ENCODE measurements around the gene EPO. TPM values are rescaled to one million over a fixed set of nuclear protein-coding genes. Genes with fewer than 3 reads are reported as not detected.
"Not testable (repeated sequence)": the region's sequence is repeated elsewhere in the genome, so short reads cannot be mapped to it uniquely, and the experiment has no call there.

Gene EPO
- total RNA-seq, 1 donor from 2014 or later: not detected

DNA sequence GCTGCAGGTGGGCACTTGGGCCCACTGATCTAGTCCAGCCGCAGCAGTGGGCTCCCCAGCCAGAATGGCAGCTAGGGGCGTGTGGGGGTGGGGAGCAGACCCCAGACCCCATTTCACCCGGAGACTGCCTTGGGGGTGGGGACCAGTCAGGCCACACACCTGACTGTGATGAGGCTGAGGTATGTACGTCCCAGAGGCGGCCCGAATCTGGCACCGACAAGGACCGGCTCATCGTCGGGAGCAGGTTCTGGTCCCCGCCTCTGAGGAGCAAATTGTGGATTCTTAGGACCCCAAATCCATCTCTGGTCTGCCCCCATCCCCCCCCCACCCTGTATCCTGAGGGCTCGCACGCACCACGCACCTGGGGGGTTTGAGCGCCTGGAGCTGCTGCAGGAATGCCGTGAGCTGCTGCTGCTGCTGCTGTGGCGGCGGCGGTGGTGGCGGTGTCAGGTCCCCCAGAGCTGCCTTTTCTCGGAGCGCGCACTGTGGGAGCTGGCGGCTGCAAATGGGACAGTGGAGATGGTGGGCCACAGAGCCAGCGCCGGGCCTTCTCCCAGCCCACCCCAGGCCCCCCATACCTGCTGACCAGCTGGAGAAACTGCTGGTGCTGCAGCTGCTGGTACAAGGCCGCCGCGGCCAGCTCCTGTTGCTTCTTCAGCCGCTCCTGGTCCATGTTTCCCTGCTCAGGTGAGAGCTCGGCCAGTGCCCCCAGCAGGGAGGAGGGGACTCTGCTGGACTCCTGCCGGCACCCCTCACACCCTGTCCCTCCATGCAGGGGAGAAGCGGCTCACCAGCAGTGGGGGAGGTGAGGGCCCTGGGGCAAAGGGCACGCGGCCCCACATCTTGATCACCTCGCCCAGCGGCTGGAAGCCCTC lies 36.4 kb upstream of the EPO start:
- no peak for ATAC-seq

DNA sequence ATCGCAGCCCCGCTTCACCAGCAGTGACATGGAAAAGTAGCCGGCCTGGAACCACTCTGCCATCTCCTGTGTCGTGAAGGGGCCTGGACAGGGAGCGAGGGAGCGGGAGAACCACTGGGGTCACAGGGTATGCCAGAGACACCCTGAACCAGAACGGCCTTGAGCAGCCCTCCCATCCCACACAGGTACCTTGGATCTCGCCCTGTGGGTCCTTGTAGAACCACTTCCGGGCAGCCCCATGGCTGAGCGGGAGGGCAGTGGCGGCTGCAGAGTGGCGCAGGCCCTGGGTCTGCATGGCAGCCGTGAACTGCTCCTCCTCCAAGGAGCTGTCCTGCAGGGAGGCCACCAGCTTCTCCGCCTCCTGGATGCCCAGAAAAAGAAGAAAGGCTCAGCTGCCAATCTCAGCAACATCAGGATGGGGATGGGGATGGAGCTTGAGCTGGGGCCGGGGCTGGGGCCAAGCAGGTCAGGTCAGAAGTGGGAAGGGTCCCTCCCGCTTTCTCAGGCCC lies 35.7 kb upstream of the EPO start:
- no peak for ATAC-seq

DNA sequence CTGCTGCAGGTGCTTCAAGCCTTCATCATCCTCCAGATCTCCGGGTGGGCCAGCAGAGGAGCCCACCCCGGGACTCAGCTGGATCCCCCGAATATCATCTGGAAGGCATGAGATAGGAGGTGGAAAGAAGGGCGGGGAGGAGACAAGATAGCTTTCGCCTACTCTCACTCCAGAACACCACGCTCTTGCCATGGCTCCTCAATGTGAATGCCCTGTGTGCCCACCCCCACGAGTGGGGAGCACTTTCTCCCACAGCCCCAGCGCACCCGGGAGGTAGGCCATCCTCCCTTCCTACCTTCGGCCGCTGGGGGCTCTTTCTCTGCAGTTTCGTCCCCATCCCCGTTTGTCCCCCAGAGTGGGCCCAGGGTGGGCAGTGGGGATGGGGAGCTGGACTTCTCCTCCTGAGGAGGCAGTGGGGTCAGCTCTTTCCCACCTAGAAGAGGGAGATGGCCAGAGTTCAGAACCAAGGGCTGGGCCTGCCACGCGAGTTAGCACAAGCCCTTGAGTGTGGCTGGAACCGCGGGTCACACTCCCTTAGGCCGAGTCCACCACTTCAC lies 35.1 kb upstream of the EPO start:
- ATAC-seq: no peak

DNA sequence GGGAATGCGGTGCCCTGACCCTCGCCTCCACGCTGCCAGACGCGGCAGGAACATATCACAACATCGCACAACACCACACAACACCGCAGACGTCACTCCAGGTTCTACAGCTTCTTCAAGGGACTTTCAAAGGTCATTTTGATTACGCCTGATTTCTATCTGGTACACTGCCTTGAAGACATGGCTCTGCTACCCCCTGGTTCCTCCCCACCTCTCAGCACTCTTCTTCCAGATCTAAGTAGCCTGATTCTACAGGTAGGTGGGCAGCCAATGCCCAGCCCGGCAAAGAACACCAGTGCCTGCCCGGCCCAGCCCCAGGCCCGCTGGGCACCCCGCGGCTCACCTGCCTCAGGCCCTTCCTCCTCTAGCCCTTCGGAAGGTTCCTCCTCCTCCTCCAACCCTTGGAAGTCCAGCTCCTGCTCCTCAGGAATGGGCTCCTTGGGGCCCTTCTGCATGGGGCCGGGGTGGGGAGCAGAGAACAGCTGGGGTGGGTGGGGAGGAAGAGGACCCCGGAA lies 34.6 kb upstream of the EPO start:
- ATAC-seq: no peak

DNA sequence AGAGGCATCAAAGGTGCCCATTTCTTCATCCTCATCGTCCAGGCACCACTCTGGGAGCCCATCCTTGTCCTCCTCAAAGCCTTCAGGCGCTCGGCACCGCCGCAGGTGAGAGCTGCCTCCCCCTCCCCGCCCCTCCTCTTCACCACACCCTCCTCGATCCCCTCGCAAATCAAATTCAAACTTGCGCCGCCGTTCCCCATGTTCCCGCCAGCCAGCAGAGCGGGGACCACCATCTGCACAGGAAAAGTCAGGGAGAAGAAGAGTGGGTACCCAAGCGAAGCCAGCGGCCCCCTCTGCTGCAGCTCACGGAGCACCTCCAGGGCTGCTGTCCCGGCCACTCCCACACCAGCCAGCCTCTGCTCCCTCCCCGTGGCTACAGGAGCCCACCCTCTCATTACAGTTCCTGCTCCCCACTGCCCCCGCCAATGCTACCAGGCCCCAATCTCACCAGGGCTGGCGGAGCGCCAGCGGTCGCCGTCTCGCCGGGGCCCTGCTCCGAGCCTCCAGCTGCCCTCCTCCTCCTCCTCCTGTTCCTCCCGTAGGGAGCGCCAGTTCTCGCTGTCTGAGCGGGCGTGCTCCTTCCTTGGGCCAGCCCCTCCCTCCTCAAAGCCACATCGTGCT lies 34.0 kb upstream of the EPO start:
- ATAC-seq: no peak

DNA sequence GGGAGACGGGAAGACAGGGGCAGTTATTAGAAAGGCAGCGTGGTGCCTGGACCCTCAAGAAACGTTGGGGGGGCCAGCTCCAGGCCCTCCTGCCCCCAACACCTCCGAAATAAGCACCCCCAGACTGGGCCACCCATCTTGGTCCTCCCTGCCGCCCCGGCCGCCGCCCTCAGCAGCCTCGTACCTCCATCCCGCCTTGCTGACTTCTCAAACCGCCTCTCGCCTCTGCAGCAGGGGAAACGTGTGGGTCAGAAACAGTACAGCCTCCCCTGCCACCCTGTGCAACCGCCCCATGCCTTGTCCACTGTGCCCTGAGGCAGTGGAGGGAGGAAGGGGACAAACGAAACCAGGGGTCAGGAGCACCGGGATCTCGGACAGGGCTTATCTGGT lies 33.5 kb upstream of the EPO start:
- no peak for ATAC-seq

DNA sequence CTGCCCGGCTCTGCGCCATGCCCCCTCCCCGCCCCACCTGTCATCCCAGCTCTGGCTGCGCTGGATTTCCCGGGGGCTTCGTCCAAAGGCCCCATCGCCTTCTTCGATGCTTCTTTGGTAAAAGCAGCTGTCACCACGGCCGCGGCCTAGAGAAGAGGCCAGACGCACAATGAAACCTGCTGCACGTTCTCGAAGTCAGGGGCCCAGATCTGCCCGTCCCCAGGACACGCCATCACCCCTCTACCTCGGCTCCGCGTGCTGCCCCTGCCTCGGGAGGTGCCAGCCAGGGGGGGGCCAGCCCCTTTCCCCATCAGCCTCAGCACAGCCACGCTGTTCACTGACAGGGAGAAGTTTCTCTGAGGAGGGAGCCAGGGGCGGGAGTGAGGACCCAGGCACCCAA lies 33.0 kb upstream of the EPO start:
- no peak for ATAC-seq

DNA sequence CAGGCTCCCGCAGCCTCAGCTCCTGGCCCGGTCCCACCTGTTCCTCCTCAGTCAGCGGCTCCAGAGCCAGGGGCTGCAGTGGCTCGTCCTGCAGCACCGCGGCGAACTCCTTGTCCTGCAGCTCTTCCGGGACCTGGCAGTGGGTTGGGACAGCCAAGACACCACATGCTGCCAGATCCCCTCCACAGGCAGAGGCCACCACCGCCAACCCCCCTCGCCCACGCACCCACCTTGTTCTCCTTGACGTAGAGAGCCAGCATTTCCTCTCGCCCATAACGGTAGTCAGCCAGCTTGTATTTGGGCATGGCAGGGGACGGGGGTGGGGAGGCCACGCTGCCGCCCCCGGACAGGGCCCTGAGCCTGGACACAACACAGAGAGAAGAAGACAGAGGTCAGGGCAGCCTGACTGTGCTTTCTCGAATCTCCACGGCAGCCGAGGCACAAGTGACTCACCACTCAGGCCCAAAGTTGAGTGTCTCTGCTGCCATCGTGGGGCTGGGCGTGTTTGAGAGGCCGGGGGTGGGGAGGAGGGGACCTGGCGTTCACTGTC lies 32.4 kb upstream of the EPO start:
- no peak for ATAC-seq

DNA sequence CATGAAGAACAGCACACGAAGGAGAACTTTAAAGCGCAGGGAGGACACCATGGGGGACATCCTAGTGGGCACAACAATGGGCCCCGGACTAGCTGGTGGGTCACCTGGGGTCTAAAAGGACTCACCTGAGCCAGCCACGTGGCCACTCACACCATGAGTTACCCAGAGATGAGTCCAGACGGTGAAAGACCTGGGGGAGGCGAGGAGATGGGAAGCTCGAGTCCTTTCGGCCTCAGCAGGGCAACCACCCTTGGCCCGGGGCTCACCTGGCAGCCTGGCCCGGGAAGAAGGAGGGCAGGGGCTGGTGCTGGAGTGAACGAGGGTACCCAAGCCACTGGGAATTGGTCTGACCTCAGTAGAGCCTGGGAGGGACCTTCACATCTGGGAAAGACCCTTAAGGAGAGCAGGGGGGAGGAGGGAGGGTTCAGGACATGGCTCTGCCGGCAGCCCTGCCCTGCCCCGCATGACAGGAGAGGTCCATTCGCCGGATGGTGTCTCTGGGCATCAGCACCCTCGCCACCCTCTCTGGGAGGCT lies 31.9 kb upstream of the EPO start:
- ATAC-seq: no peak

DNA sequence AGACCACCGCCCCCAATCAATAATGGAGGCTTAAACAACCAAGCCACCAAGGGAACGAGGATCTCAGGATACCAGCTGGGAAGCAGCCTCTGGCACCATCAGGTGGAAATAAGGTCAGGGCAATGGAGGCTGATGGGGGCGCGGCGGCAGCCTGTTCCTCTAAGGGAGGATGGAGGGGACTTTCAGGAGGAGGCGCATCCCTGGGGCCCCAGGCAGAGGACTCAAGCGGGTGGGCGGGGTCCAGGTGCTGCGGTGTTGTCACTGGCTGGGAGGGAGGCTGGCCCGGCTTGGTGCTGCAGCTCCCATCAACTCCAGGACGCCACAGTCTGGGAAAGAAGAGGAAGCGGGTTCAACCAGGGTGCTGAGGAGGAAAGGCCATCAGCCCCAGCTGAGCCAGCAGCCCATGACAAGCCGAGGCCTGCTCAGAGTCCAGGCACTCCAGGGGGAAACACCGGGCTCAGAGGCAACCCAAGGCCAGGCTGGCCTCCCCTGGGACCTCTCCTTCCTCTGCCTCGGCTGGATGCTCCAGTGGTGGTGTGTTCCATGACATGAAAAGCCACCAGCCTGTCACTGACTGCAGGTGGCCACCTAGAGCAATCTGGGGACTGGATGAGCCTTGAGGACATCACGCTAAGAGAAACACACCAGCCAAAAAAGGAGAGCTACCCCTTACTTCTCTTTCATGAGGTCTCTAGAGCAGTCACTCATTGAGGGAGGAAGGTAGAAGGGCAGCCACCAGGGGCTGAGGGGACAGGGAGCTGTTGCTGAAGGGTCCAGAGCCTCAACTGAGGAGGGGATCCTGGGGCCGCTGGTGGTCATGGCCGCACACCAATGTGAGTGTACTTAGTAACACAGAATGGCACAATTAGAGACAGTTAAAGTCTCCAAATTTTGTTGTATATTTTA lies 30.8 kb upstream of the EPO start:
- ATAC-seq: no peak

DNA sequence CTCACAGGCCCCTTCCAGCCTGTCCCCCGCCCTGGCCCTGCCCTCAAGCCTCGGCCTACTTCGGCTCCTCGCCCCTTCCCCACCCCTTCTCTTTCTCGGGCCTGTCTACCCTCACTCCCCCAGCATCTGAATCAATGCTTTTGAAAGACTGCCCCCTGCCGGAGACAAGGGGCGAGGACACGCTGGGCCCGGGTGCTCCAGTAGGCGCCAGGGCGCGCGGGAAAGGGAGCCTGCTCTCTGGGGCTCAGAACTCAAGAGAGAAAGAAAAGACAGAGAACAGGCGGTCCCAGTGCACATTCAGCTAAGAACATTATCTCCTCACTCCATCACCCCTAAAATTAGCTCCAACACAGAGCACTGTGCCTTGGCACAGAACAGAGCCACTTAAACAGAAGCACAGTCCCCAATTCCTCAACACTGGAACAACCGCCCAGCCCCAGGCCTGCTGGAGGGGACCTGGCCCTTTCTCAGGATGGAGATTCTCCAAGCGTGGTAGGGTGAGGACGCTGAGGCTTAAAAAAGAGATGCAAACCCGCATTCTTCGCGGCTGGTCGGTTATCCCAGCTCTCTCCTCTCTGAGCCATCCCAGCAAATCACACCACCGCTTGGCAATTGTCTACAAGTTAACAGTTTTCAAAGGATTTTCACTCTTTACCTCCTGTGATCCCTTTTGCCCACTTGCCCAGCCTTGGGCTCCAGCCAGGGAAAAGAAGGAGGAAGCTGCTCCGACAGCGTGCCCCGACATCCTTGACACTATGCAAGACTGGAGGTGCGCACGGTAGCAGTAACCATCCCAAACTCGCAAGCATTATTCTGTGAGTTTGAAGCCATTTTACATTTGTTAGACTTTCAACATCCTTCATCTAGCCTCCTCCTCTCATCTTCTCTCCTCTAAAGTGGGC lies 28.3 kb upstream of the EPO start:
- peak; percentile 65 for ATAC-seq

DNA sequence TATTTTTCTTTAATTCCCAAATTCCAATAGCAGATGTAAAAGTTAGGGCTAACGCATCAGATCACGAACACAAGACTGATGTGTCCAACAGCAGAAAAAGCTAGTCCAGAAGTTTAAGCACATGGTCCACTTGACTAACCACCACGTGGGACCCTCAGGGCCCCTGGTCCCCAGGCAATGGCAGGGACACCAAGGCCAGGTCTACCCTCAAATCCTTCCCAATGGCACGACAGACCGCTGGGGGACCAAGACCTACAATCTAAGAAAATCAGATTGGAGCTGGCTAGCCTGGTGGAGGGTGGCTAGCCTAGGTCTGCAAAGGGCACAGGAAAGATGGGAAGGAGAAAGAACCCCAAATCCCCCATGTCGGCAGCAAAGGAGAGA lies 27.7 kb upstream of the EPO start:
- ATAC-seq: no peak

DNA sequence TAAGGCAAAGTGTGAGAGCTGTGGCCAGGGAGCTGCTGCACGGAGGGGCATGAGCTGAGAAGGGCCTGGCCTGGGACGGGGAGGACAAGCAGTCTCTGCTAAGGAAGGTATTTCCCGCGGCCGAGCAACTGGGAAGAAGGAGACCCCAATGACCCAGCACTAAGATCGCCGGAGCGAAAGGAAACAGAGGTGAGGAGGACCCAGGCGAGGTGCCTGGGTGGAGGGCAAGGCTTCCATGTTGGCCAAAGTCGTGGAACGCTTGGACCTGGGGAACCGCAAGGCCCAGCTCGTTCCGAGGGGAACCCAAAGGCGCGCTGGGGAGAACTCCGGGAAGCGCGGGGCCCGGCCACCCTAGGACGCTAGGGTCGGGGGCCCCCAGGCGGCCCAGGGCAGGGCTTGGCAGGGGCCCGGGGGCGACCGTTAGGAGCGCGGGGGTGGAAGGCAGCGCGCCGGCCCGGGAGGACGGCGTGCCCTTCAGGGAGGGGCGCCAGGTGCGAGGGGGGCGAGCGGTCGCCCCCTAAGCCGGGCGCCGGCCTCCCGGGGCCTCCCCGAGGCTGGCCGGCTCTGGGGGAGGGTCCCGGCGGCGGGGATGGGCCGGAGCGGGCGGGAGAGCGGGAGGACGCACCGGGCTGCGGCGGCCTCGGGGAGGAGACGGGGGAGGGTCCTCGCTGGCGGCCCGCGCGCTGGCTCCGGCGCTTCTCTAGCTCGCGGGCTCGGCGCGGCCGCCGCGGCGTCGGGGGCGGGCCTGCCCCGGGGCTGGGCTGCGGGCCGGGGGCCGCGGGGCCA lies 26.8 kb upstream of the EPO start:
- ATAC-seq: peak; percentile 33

DNA sequence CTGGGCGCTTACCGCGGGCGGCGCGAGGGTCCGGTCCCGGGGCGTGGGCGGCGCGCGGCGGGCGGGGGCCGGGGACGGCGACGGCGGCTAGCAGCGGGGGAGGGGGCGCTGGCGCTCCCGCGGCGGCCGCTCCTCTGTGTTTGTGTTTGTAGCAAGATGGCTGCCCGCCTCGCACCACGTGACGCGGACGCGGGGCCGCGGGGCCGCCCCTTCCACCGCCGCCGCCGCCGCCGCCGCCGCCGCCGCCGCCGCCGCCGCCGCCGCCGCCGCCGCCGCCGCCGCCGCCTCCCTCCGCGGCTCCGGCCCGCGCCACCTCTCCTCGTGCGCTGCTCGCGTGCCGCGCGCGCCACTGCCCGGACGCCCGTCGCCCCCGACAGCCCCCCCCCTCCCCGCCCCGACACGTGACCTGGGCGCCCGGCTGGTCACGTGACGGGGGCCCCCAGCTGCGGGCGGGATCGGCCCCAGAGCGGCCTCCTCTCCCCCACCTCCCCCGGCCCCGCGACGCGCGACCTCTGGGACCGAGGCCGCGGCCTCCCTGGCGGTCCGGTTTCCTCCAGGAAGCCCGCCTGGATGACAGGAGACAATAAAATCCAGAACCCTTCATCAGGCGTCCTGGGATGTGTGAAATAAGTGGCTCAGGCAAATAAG lies 26.0 kb upstream of the EPO start, which contains the start of gene GIGYF1:
Gene GIGYF1, minus strand, starts transcription at position 153 of the 648 bp plus-strand sequence. CDS start 6,012 bp downstream, outside the sequence.
- ATAC-seq: peak; percentile 35

DNA sequence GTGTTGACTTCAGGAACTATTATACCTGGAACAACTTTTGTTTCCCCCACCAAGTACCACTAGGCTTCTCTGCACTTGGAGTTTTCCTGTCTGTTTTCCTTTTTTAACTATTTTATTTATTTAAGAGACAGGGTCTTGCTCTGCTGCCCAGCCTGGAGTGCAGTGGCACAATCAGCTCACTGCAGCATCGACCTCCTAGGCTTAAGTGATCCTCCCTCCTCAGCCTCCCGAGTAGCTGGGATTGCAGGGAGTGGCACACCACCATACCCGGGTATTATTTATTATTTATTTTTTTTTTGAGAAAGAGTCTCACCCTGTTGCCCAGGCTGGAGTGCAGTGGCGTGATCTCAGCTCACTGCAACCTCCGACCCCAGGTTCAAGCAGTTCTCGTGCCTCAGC lies 24.1 kb upstream of the EPO start:
- ATAC-seq: no peak

DNA sequence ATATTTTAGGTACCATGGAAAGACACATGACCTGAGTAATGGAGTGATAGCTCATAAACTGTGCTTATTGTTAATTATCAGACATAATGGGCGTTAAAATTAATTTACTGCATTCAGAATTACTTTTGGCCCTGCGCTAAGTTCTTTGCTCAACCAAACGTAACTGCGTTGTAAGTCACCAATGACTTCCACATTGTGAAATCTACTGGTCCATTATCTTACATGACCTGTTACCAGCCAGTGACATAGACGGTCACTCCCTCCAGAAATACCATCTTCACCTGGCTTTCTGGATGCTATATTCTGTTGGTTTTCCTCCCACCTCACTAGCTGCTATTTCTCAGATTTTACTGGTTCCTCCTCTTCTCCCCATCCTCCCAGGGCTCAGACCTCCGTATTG lies 21.2 kb upstream of the EPO start:
- ATAC-seq: no peak

DNA sequence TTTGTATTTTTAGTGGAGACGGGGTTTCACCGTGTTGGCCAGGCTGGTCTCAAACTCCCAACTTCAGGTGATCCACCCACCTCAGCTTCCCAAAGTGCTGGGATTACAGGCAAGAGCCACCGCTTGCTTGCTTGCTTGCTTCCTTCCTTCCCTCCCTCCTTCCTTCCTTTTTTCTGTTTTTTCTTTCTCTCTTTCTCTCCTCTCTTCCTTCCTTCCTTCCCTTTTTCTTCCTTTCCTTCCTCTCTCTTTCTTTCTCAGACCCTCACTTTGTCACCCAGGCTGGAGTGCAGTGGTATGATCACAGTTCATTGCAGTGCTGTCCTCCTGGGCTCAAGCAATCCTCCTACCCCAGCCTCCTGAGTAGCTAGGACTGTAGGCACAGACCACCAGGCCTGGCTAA lies 19.2 kb upstream of the EPO start:
- ATAC-seq: not testable (repeated sequence)

DNA sequence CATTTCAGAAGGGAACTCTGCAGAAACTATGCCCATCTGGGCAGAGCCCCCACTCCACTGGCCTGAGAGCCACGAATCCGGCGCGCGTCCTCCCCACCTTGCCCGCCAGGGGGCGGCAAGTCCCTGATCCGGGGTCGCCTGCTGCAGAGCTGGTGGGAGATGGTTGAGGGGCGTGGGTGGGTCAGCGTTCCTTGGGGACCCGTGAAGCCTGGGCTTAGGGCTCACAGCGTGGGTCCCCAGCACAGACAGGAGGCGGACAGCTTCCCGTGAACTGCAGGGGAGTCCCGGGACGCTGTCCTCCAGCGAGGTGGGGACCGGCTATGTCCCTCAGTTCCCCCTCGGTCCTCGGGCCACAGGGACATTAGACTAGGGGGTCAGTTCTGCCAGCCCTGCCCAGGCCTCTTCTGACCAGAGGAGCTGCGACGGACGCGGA lies 14.9 kb upstream of the EPO start:
- peak; percentile 58 for ATAC-seq

Data from esophagus mucosa (tissue), 1 donor.